HG03039 (cell line): ENCODE data around the gene BFSP1.

Experiments
- ATAC-seq: cut with Tn5 transposase; IDR thresholded peaks from one replicate; pipeline ENCODE4 v1.9.1; 2021; ENCODE audit warnings: mild to moderate bottlenecking, moderate library complexity; ENCODE audit not compliant: unreplicated experiment

Gene BFSP1

DNA sequence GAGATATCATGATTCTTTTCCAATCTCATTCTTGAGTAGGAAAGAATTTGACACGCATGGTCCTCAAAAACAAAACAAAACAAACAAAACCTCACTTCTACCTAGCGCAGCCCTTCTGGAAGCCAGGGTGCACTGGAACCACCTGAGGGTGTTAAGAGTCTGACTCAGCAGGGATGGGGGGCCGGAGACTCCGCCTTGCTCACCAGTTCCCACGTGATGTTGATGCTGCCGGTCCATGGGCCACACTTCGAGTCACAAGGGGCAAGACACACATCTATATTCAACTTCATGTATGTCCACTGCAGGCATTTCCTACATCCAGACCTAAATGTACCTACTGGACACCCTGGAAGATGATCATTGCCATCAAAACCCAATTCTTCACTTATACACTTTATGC, 30.4 kb downstream of the BFSP1 start:
- no peak for ATAC-seq

DNA sequence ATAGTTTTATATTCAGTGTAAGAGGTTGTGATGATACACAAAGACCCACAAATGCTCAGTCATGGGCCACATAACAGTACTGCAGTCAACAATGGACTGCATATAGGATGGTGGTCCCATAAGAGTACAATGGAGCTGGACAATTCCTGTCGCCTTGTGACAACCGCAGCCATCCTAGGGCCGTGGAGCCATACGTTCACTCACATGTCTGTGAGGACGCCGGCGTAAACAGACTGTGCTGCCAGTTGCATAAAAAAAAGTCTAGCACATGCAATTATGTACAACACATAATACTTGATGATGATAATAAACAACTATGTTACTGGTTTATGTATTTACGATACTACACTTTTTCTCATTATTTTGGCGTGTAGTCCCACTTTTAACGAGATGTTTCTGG, 30.9 kb downstream of the BFSP1 start:
- ATAC-seq: no peak

DNA sequence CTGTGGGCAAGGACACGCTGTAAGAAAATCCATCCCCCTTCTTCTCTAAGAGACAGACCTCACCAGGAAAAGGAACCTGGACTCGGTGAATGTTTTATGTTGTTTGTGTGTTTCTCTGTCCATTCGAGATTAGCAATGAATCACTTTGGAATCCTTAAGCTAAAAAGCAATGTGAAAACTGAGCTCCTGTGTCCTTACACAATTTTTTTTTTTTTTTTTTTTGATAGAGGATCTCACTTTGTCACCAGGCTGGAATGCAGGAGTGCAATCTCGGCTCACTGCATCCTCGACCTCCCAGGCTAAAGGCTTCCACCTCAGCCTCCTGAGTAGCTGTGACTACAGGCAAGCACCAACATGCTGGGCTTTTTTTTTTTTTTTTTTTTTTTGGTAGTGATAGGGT, 32.1 kb downstream of the BFSP1 start:
- ATAC-seq: no peak

DNA sequence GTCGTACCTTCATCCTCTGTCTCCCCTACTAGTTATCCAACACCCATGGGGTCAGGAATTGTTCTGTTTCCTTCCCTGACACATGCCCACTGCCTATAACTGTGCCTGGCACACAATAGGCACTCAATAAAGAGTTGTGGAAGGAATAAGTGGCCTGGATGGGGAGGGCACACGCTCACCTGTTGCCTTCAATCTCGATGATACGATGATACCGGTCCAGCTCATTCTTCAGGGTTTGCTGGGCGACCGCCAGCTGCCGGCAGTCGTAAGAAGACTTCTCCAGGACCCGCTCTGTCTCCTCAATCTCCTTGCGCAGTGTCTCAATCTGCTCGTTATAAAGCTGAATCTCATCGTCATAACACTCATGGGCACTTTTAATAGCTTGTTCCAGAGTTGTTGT, 32.5 kb downstream of the BFSP1 start:
- no peak for ATAC-seq

DNA sequence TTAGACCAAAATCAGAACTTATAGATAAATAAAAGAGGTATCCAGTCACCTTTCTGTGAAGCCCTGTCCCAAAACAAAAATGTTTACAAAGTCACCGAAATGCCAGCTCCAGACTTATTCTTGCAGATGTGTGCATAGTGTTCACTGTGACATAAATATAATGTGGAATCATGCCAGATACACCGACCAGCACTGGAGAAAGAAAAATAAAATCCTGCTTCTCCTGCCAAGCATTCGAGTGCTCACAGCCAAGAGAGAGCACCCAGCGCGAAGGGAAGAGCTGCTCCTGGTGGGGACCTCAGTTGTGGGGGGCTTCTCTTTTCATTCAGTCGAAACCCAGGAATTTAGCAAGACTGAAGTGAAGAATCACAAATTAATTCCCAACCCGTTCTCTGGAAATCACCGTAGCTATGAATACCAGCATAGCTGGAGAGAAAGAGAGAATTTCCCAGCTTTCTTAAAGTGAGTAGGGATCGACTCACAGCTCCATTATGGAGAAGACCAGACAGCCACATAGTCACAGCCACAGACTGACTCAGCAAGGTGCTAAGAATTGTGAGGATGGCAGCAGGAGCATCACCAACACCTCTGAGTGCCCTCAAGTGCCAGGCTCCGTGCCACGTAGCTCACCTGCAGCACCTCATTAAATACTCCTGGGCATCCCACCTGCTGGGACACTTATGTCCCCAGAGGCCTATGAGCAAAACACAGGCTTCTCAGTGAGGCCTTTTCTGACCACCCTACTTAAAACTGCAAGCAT, 33.2 kb downstream of the BFSP1 start:
- no peak for ATAC-seq

DNA sequence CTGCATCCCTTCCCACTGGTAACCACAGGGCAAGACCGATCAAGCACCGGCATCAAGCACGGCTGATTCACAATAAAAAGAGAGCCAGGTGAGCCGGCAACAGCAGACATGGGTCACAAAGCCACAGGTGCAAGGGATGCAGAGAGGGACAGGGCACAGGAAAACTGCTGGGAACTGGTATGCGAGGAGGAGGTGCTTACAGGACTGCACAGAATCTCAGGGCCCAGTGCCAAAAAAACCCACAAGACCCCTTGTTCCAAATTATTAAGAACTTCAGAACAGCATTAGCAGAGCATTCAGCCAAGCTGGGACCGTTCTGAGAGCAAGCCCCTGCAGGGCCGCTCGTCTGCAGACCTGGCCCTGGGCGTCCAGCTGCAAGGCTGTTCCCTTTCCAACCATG, 35.4 kb downstream of the BFSP1 start:
- no peak for ATAC-seq

DNA sequence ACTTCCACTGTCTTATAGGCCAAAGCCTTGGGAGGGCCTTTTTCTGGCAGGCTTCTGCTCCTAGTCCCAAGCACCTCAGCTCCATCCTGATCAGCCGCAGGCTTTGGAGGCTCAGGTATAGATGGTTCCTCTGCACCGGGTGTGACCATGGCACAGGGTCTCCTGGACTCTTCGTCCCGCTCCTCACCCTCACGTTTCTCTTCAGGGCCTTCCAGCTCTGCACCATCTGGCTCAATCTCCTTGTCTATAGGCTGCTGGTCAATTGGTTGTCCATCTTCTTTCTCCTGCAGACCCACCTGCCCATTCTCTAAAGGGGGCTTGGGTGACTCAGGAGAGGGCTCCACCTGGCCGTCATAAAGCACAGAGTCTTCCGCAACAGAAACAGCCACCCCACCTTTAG, 37.0 kb downstream of the BFSP1 start:
- no peak for ATAC-seq

DNA sequence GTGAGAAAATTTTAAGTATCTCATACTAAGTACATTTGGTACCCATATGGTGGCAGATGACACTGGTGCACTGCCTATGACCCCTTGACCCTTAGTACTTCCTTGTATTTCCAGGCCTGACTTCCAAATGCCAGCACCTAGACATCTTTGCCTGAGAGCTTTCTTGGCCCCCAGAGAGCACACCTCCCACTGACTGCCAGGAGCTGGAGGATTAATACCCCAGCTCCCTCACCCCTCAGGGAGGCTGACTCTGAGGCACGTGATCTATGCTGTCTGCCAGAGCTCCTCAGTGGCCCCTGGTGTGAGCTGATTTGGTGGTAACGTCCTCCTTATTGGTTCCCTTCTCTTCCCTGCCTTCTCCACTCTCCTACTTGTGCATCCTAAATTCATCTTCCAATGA, 38.0 kb downstream of the BFSP1 start:
- no peak for ATAC-seq

DNA sequence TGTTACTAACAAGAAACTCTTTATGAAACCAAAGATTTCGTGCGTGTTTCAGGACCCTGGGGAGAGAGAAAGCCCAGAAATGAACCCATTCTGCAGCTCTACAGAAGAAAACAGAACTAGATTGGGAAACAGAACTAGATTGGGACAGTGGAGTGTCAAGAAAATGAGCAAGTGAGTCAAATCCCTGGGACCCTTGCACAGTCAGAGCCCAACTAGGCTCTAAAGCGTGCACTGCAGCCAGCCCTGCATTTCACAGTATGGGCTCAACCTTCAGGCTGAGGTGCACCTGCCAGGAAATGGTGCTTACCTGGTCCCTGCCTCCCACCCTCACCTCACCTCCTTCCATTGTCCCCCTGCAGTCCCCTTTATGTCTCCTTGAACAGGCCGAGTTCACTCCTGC, 39.7 kb downstream of the BFSP1 start:
- ATAC-seq: no peak

DNA sequence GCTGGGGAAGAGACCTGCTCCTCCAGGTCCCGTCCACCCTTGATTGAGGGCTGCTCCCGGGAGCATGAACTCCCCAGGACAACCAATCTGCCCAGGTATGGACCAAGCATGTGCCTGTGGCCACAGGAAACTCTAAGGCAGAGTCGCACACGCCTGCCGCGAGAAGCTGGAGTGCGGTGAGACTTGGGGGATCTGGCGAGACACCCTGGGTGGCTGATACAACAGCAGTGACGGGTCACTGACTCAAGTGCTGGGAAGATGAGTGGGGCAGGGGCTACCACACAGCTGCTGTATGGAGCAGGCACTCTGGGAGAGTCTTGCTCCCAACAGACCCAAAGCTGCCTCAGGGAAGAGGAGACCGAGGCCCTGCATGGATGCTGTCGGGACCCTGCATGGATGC, 40.1 kb downstream of the BFSP1 start:
- ATAC-seq: no peak

DNA sequence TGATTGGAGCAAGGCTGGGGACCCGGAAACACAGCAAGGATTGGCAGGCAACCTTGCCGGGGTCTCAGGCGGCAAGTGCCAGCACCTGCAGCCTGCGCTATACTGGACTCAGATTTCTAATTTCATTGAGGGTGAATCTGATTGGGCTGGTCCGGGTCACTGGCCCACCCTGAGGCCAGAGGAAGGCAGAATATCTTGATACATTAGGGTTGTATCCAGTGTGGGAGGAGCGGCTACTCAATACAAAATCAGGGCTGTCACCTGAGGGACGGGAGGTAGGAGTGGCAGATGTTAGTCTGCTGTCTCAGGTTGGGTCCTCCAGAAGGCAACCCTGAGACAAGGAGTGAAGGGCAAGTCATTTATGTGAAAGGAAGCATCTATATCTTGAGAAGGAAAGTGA, 40.7 kb downstream of the BFSP1 start:
- no peak for ATAC-seq

DNA sequence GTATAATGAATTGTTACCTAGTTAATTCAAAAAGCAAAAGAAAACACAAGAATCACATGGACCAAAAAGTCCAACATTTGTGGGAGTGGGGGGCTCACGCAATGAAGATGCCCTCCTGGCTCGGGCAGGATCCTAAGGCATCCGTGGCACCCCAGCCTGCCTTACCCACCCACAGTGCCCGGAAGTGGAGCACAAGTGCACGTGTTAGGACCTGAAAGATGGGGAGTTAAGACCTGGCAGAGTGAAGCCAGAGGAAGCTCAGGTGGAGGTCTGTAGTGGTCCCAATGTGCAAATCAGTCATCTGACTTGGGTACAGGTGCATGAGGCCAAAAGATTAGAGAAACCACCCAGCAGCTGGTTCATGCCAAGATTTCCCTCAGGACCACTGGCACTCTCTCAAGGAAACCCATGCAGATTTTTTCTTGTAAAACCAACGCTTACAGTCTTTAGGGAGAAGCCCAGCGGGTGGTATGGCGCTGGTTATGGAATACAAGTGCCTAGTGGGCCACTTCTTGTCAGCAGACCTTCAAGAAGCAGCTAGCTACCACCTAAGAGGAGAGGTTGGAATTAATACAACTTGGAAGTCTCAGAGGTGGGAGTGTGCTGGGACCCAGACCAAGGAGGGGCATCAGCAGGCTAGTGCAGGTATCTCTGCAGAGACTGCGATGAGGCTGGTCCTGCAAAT, 42.1 kb downstream of the BFSP1 start:
- no peak for ATAC-seq

DNA sequence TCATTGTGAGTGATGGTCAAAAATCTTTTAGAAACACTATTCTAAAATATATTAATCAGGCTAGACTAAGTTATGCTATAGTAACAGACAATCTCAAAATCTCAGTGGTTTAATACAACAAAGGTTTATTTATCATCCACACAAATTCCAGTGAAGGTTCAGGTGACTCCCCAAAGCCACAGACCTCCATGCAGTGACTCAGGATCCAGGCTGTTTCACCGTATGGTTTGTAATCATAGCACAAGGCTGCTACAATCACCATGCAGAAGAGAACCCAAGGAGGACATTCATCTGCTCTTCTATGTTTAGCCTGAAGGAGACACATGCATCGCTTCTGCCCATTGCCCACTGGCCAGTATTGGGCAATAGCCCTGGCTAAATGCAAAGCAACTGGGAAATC, 46.2 kb downstream of the BFSP1 start:
- no peak for ATAC-seq

DNA sequence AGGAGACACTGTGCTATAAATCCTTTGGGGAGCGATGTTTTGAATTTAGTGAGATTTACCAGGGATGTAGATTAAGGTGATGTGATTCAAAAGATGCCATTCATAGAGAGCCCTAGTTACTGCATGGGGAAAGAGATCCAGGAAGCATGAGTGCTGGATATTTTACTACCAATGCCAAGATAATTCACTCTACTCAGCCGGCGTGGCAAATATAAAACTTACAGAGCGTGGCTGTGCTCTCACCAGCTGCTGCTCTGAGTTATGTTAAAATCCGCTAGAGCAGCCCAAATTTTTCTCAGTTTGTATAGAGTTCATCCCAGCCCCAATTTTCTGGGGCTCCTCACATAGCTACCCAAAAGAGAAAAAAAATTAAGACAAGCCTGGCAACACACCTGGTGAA, 48.6 kb downstream of the BFSP1 start:
- no peak for ATAC-seq

DNA sequence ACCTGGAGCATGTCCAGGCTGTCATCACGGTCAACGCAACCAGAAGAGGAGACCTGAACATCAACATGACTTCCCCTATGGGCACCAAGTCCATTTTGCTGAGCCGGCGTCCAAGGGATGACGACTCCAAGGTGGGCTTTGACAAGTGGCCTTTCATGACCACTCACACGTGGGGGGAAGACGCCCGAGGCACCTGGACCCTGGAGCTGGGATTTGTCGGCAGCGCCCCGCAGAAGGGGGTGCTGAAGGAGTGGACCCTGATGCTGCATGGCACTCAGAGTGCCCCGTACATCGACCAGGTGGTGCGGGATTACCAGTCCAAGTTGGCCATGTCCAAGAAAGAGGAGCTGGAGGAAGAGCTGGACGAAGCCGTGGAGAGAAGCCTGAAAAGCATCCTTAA, 49.5 kb downstream of the BFSP1 start:
- no peak for ATAC-seq

DNA sequence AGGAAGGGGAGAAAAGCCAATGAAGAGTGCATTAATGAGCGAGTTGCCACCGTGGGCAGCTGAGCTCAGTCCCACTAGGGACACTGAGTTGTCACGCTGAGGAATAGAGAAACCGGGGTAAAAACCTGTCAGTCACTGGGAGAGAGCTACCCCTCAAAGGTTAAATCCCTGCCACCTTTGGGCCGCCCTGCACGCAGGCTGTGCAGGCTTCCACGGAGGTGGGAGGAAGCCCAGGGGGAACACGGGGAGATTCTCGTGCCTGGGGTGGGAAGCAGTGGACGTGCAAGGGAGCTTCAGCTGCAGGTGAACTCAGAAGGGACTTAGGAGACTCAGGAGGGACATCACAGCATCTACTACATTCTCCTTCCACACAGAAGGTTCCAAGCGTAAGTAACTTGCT, 50.5 kb downstream of the BFSP1 start:
- ATAC-seq: no peak

DNA sequence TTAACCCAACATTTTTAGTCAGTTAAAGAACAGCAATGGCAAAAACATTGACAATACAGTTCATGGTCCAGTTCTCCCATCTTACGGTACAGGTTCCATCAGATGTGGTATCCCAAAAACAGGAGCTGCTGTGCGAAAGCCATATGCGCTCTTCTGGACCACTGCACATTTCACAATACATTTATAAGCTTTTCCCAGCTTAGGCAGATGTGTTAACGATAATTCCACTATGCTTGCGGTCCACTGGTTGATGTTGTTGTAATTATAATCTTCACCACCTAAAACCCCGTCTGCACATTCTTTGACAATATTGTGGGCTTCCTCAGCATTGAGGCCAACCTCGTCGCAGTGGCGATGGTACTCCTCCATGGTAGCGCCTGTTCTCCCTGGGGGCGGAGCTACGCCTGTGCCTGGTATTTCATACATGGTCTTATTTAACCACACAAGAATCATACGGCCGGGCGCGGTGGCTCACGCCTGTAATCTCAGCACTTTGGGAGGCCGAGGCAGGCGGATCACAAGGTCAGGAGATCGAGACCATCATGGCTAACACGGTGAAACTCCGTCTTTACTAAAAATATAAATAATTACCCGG, 52.0 kb downstream of the BFSP1 start:
- ATAC-seq: no peak

DNA sequence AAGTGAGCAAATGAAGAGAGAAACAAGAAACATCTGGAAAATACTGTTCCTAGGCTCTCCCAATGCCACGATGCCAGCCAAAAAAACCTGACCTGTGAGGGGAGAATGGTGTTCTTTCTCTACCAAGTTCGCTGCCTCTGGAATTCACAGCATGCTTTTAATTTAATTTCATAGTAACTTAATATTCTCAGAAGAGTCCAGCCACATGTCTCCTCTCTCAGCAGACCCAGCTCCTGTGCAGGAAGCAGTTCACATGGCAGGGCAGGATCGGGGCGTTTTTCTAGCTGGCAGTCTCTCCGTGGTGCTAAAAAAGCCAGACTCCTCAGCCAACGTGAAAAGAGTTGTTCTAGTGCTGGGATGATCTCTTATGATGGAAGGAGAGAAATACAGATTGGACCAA, 57.5 kb downstream of the BFSP1 start:
- ATAC-seq: no peak

DNA sequence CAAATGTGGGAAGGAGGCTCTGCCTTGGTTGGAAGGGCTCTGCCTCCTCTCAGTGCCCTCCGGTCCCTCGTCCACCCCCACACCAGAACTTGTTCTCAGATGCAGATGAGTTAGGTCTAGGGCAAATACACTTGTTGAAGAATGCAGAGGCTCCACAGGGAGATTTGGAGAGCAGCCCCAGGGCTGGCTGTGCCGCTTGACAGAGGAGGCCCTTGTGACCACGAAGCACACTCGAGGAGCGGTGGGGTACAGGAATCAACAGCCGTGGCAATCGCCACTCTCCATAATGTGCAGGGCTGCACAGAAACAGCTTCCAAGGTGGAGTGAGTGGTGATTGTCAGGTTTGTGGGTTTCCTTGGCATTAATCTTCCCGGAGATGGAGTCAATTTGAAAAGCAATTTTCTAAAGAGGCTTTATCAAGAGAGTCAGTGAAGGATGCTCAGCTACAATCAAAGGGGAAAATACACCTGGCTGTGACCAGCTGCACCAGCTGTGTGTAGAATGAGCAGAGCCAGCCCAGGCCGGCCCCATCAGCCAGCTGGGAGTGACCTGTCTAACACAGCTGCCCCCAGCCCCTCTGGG, 59.5 kb downstream of the BFSP1 start:
- ATAC-seq: no peak

DNA sequence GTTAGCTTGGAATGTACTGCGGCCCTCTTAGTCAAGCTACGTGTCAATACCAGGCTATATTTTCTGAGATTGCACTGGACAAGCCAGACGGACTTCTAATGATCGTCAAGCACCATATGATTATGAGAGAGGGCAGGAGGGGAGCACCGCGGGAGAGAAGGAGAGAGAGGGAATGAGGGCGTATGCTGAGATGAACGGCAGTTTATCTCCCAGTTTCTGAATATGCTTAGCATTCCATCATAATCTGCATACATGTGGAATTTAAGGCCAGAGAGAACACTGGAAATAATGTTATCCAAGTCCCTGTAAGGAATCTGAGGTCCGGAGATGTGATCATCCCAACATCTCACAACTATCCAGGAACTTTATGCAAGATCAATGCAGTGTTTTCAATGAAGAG, 60.2 kb downstream of the BFSP1 start:
- ATAC-seq: no peak

DNA sequence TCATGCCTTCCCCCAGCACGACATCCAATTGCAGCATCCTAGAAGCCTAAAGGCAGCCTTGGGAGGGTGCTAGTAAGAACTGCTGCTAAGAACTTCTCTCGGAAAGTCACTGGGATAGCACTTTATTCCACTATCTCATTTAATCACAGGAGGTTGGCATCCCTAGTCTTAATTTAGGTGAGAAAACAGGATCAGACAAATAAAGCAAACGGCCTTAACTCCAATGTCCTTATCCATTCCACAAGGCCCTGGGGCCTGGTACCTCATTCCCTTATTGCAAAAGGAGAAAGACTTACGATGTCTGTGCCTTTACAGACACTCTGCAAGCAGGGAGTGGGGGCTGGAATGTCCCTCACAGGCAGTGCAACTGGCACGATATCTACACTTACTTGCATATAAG, 60.7 kb downstream of the BFSP1 start:
- ATAC-seq: no peak
